KOPT-K1 (cell line): Measurements from ENCODE around the gene PINK1.
"Not testable (repeated sequence)": the region's sequence is repeated elsewhere in the genome, so short reads cannot be mapped to it uniquely, and the experiment has no call there.

ENCODE experiments used
- H3K27ac ChIP-seq: fragments of 200-600 bp; sonication (generic); 2 replicates; pipeline ENCODE4 v1.5.1; 2016; ENCODE audit warnings: antibody characterized with exemption, mild to moderate bottlenecking, low read depth, low read length; ENCODE audit not compliant: poor library complexity, severe bottlenecking
- H3K36me3 ChIP-seq: fragments of 200-600 bp; sonication (generic); 2 replicates; pipeline ENCODE4 v1.5.1; 2017; ENCODE audit warnings: antibody characterized with exemption, mild to moderate bottlenecking, low read length, moderate library complexity; ENCODE audit not compliant: insufficient read depth
- H3K9me3 ChIP-seq: fragments of 200-600 bp; sonication (generic); 2 replicates; pipeline ENCODE4 v1.5.1; 2017; ENCODE audit warnings: antibody characterized with exemption, low read length, mild to moderate bottlenecking; ENCODE audit not compliant: insufficient read depth, poor library complexity, severe bottlenecking

Gene PINK1

DNA sequence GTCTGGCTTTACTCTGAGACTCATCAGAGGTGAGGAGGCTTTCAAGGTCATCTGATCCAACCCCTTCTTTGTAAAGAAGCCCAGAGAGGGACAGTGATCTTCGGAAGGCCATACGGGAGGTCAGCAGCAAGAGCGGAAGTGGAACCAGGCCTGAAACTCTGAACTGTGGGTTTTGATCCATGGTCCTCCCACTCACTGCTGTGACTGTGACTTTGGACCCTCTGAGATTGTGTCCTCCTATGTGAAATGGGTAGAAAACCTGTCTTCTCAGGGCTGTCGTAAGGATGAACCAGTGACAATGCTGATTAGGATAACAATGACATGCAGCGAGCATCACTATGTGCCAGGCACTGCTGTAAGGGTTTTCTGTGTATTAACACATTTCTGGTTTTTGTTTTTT lies 37.7 kb downstream of the PINK1 start:
- Histone ChIP-seq H3K9me3 (no peaks in the 10 kb centered on the region), H3K27ac (no peak overlapping the region), H3K36me3 (no peaks in the 10 kb centered on the region)

DNA sequence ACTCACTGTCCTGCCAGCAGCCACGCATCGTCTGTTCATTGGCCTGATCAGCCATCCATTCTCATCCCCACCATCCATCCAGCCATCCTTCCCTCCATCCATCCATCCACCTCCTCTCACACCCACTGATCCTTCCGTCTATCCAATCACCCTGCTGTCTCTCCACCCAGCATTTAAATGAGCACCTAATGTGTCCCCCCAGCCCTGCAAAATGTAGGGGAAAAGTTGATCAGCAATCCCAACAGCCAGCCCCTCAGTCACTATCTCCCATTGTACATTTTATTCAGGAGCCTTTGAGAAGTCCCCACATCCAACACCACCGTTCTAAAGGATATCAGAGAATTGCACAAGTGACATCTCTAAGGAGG lies 39.0 kb downstream of the PINK1 start:
- Histone ChIP-seq H3K36me3 (no peaks in the 10 kb centered on the region), H3K27ac (no peak overlapping the region), H3K9me3 (no peaks in the 10 kb centered on the region)

DNA sequence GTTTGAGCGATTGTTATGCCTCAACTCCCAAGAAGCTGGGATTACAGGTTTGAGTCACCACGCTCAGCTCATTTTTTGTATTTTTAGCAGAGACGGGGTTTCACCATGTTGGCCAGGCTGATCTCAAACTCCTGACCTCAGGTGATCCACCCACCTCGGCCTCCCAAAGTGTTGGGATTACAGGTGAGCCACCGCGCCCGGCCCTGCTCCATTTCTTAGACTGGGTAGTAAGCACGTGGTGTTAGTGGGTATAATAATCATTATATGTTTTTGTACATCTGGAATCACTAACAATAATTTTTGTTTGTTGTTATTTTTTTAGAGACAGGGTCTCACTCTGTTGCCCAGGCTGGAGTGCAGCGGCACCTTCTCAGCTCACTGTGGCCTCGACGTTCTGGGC lies 40.4 kb downstream of the PINK1 start:
- H3K36me3 ChIP-seq, H3K9me3 ChIP-seq, H3K27ac ChIP-seq: not testable (repeated sequence)

DNA sequence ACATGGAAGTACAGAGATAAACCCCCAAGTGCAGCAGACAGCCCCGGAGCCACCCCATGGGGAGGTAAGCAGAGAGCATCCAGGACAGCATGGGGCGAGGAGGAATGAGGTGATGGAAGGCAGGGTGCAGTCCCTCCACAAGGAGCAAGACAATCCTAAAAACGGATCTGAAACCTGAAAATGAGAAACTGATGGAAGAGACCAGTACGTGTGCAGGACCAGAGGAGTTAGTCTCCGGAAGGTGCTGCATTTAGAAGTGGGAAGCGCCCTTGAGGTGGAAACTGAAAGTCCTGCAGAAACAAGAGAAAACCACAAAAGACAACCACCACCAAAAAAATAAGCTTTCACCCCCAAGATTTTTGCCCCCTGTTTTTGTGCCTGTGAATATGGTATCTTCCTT lies 45.3 kb downstream of the PINK1 start:
- H3K9me3 ChIP-seq = peaks cover 3% of the 10 kb centered on the region
- H3K27ac ChIP-seq = no peak overlapping the region
- H3K36me3 ChIP-seq = no peaks in the 10 kb centered on the region

- H3K9me3 ChIP-seq = peaks cover 3% of the 10 kb centered on the region
- no peaks in the 10 kb centered on the region for H3K36me3 ChIP-seq
- H3K27ac ChIP-seq = no peak overlapping the region
Observed at GRCh38 chr1:20680269-20680668, 47.0 kb downstream of the PINK1 start.

GRCh38 chr1:20681999-20682398 lies 48.7 kb downstream of the PINK1 start:
- H3K27ac ChIP-seq = no peak overlapping the region
- H3K9me3 ChIP-seq = peaks cover 3% of the 10 kb centered on the region

GRCh38 chr1:20682571-20683236 lies 49.4 kb downstream of the PINK1 start:
- H3K36me3 ChIP-seq = no peaks in the 10 kb centered on the region
- peaks cover 3% of the 10 kb centered on the region for H3K9me3 ChIP-seq
- H3K27ac ChIP-seq = no peak overlapping the region

More at GRCh38 chr1:20681999-20682398, 48.7 kb downstream of the PINK1 start:
- no peaks in the 10 kb centered on the region for H3K36me3 ChIP-seq

- Histone ChIP-seq H3K27ac (no peak overlapping the region), H3K9me3 (no peaks in the 10 kb centered on the region), H3K36me3 (no peaks in the 10 kb centered on the region)
Observed at GRCh38 chr1:20683614-20684013, 50.4 kb downstream of the PINK1 start.

DNA sequence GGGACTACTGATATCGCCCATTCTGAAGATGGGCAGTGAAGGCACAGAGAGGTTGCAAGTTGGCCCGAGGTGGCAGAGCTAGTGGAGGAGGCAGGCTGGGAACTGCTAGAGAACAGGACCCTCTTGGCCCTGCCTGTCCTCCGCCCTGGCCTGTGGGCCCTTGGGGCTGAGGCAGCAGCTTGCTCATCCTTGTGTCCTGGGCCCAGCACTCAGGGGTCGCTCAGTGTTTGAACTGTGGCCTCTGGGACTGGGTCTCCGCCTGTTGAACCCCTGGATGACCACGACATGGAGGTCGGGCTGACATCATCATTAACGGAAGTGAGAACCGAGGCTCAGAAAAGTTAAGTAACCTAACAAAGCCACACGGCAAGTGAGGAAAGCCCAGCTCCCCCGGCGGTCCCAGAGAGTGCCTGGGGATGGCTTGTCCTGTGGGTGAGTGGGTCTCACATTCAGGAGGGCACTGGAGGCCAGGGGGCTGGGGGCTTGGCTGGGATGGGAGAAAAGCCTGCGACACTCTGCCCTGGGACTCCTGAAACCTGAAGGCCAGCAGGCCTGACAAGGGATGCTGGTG lies 50.9 kb downstream of the PINK1 start:
- H3K9me3 ChIP-seq = no peaks in the 10 kb centered on the region
- no peak overlapping the region for H3K27ac ChIP-seq
- no peaks in the 10 kb centered on the region for H3K36me3 ChIP-seq

- no peaks in the 10 kb centered on the region for H3K36me3 ChIP-seq
- no peak overlapping the region for H3K27ac ChIP-seq
- no peaks in the 10 kb centered on the region for H3K9me3 ChIP-seq
Observed at GRCh38 chr1:20684651-20685050, 51.4 kb downstream of the PINK1 start.

DNA sequence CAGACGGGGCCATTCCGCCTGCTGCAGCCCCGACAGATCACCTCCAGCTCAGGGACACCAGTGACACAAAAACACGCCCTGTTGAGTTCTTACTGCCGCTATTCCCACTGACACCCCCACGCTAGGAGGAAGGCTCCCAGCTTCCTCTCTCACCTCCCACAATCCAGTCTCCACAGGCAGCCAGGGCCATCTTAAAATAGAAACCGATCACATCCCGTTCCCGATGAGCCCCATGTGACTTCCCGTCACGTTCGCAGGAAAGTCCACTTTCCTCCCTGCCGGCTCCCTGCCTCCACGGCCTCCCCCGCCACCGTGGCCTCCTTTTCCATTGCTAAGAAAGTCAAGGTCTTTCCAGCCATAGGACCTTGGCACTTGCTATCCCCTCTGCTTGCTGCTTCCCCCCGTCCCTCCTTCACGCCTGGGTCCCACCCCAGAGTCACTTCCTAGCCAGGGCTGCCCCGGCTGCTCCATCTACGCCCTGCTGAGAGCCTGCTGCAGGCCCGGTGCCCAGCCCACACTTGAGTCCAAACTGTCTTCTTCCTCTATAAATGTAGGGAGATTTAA lies 51.9 kb downstream of the PINK1 start:
- H3K36me3 ChIP-seq = no peaks in the 10 kb centered on the region

DNA sequence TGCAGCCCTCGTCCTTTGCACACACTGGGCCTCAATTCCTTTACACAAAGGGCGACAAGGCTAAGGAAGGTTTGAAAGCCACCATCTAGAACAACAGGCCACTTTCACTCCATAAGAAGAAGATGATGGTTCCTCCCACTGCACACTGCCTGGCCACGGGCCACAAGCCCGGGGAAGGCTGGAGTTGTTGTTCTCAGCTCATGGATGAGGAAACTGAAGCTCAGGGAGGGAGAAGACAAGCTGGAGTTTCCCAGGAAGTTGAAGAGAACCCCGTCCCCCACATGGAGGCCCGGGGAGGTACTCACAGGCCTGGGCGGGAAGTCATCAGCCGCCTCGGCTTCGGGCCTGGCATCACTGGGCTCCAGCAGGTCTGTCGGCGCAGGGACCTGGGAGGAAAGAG lies 52.5 kb downstream of the PINK1 start:
- Histone ChIP-seq H3K27ac (no peak overlapping the region), H3K9me3 (no peaks in the 10 kb centered on the region), H3K36me3 (no peaks in the 10 kb centered on the region)

More for the DNA sequence above, 51.9 kb downstream of the PINK1 start:
- Histone ChIP-seq H3K9me3 (no peaks in the 10 kb centered on the region), H3K27ac (no peak overlapping the region)

- no peaks in the 10 kb centered on the region for H3K9me3 ChIP-seq
- H3K36me3 ChIP-seq = no peaks in the 10 kb centered on the region
- H3K27ac ChIP-seq = no peak overlapping the region
Observed at GRCh38 chr1:20686883-20687725, 53.8 kb downstream of the PINK1 start.

GRCh38 chr1:20689645-20690056 lies 56.4 kb downstream of the PINK1 start:
- H3K27ac ChIP-seq = no peak overlapping the region
- H3K9me3 ChIP-seq = no peaks in the 10 kb centered on the region
- H3K36me3 ChIP-seq = no peaks in the 10 kb centered on the region

- H3K9me3 ChIP-seq = no peaks in the 10 kb centered on the region
- no peak overlapping the region for H3K27ac ChIP-seq
- no peaks in the 10 kb centered on the region for H3K36me3 ChIP-seq
Observed at GRCh38 chr1:20691872-20692271, 58.6 kb downstream of the PINK1 start.
